ENCODE results near the gene STIMATE. TPM values are rescaled to one million over a fixed set of nuclear protein-coding genes. Genes with fewer than 3 reads are reported as not detected.

The STIMATE gene
- total RNA-seq, 1 donor from 2014 or later: 22.6 TPM

DNA sequence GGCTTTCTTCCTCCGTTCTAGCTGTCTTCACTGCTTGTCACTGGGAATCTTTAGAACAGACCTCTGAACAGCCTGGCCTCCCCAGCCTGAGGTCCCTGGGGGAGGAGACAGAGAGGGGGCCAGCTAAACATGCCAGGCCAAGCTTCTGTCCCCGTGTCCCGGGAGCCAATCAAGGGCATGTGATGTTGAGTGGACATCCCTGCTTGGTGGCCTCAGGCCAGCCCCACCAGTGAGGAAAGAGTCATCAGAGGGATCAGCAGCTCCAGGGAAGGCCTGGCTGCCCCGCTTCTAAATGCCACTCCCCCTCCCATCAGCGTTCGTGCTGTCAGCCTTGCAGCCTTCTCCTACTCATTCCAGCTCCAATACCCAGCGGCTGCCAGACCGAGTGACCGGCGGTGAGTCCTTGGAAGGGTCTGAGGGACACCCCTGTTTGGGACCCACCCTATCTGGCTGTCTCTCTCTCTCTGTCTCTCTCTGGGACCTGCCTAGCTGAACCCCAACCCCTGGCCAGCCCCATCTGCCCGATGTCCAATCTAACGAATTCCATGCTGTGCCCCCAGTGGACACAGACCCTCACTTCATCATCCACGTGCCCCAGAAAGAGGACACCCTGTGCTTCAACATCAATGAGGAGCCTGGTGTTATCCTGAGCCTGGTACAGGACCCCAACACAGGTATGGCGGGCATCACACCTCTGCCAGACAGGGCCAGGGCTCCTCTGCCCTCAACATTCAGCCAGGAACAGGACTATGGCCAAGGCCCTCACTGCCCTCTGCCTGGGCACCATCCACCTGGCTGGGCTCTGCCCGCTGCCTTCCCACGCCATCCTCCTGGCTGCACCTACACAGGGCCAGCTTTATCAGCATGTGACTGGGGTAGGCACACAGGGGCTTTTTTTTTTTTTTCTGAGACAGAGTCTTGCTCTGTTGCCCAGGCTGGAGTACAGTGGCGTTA is 109.4 kb downstream of the STIMATE start:
- intact Hi-C loops (cut with DNase I): no loop called here
- peak; percentile 55 for ATAC-seq
- no peak for DNase-seq (ENCODE audit: low spot score)

DNA sequence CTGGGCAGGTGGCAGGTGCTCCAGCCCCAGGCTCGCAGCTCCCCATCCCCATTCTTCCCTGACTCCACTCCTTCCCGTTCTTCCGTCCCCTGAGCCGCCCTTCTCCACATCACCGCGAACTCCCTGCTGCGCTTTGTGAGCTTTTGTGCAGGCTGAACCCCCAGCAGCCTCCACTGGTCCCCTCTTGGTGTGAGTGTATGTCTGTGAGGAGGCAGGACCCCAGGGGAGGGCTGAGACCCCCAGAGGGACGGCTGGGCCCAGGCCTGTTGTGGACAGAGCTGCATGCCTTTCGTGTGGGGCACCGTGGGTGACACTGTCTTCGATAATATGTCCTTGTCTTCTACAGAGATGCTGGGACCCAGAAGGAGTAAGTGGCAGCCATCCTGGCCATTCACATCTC is 110.1 kb downstream of the STIMATE start:
- intact Hi-C loops (cut with DNase I): no loop called here
- DNase-seq (ENCODE audit: low spot score) (no peak), ATAC-seq (no peak)

Small RNA genes lying within 50 kb of the gene (microRNA-seq; reads per million reads assigned to microRNA genes)
- not detected for gene MIR8064

Other genes with a start within 250 kb of the STIMATE start
- 82.0 TPM for gene PBRM1, start 211.6 kb downstream of the STIMATE start, total RNA-seq
- gene GNL3, start 211.5 kb downstream of the STIMATE start, total RNA-seq: 55.4 TPM
- 55.8 TPM for gene GLT8D1, start 191.8 kb downstream of the STIMATE start, total RNA-seq
- gene SPCS1, start 191.4 kb downstream of the STIMATE start, total RNA-seq: 60.0 TPM
- gene NEK4, start 126.6 kb downstream of the STIMATE start, total RNA-seq: 31.4 TPM
- gene ITIH1, start 119.9 kb downstream of the STIMATE start, total RNA-seq: not detected
- gene ITIH3, start 102.8 kb downstream of the STIMATE start, total RNA-seq: 22.0 TPM
- 16.3 TPM for gene ITIH4, start 66.9 kb downstream of the STIMATE start, total RNA-seq
- 23.9 TPM for gene MUSTN1, start 62.5 kb downstream of the STIMATE start, total RNA-seq
- 12.0 TPM for gene SFMBT1, start 148.5 kb upstream of the STIMATE start, total RNA-seq
- gene RFT1, start 232.9 kb upstream of the STIMATE start, total RNA-seq: 21.3 TPM

All from sciatic nerve (tissue), 2 donors.